Superior temporal gyrus (tissue), 1 donor: ENCODE results near the gene CDKN1A.
A peak's percentile ranks its signal among the peaks of the same experiment; 100 is the strongest.

Experiments
- DNase-seq: peaks from one replicate; pipeline ENCODE4 v3.0.0-alpha.2; 2016; ENCODE audit errors: extremely low spot score

The CDKN1A gene

DNA sequence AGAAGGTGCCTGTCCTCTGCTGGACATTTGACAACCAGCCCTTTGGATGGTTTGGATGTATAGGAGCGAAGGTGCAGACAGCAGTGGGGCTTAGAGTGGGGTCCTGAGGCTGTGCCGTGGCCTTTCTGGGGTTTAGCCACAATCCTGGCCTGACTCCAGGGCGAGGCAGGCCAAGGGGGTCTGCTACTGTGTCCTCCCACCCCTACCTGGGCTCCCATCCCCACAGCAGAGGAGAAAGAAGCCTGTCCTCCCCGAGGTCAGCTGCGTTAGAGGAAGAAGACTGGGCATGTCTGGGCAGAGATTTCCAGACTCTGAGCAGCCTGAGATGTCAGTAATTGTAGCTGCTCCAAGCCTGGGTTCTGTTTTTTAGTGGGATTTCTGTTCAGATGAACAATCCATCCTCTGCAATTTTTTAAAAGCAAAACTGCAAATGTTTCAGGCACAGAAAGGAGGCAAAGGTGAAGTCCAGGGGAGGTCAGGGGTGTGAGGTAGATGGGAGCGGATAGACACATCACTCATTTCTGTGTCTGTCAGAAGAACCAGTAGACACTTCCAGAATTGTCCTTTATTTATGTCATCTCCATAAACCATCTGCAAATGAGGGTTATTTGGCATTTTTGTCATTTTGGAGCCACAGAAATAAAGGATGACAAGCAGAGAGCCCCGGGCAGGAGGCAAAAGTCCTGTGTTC is 1.3 kb upstream of the CDKN1A start:
- DNase-seq = no peak

DNA sequence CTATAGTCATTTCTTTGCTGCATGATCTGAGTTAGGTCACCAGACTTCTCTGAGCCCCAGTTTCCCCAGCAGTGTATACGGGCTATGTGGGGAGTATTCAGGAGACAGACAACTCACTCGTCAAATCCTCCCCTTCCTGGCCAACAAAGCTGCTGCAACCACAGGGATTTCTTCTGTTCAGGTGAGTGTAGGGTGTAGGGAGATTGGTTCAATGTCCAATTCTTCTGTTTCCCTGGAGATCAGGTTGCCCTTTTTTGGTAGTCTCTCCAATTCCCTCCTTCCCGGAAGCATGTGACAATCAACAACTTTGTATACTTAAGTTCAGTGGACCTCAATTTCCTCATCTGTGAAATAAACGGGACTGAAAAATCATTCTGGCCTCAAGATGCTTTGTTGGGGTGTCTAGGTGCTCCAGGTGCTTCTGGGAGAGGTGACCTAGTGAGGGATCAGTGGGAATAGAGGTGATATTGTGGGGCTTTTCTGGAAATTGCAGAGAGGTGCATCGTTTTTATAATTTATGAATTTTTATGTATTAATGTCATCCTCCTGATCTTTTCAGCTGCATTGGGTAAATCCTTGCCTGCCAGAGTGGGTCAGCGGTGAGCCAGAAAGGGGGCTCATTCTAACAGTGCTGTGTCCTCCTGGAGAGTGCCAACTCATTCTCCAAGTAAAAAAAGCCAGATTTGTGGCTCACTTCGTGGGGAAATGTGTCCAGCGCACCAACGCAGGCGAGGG is 594 bp upstream of the CDKN1A start:
- peak; percentile 26 for DNase-seq

DNA sequence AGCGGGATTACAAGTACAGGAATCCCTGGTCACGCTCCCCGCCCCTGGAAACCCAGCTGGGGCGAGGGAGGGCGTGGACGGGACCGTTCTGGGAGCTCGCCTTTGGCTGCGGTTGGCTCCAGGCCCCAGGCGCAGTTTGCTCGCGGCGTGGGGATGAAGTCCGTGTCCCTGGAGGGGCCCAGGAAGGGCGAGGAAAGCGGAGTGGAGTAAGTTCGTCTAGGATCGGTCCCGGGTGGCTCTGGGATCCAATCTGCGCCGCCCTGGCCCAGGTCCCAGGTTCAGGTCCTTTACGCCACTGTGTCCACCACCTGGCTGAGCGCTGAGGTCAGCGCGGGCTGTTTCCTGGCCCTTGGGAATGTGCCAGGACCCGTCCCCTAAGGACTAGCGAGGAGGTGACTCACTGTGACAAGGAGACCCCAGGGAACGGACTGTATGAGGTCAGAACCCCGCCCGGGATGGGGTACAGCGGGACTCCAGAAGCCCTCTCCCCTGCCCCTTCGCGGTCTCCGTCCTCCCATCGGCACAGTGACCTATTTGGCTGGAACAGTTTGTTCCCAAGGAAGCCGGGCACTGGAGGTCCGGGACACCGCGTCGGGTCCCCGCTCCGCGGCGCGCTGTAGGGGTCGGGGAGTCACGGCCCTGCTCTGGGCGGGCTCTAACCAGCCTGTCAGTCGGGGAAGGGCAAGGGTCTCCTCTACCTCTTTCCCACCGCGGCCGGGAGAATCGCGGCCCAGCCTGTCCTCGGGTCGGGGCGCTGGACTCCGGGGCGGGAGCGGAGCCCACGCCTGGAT is 724 bp downstream of the CDKN1A start:
- DNase-seq = peak; percentile 18

DNA sequence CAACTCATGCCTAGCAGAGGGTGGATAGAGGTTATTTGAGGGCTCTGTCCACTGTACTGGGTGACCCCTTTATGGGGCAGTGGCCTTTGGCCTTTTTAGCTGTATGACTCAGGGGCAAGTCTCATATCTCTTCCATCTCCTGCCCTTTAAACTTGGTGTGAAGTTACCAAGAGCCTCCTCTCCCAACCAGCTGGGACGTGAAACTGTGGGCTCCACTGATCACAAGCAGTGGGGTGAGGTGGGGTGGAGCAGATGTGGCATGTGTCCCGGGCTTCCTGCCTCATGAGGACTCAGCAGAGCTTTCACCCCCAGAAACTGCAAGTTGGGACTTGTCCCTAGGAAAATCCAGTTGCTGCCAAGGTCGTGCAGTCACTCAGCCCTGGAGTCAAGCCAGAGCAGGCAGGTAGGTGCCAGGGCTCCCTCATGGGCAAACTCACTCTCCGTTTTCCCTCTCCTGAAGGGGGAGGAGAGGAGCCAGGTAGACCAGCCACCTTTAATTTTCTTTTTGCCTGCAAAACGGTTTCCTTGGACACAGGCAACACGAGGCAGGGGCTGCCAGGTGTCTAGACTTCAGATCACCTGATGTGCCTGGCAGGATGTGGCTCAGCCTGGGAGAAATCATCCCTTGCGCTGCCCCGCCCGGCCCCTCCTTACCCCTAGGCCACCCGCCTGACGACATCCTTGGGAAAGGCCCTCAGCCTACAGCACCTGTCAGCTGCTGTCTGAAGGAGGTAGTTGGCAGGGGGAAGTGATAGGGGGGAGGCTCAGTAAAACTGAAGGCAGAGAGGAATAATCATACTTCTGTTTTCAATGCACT is 4.0 kb downstream of the CDKN1A start:
- DNase-seq = no peak

DNA sequence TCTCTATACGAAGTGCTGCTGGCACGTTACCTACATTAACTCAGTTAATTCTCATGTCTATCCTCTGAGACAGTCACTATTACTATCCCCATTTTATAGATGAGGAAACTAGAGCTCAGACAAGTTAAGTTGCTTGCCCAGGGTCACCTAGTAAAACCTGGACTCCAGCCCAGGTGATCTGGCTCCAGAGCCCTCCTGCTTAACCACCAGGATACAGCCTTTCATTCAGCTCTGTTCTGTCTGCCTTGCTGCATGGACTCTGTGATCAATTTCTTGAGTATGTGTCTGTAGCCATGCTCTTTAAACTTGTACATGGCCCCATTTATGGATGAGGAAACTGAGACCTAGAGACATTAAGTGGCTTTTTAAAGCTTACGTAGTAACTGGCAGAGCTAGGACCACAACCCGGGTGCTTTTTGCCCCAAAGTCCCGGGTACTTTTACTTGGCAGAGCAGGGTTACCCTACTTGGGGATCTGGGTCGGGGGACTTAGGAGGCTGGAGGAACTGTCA is 4.7 kb downstream of the CDKN1A start:
- no peak for DNase-seq

DNA sequence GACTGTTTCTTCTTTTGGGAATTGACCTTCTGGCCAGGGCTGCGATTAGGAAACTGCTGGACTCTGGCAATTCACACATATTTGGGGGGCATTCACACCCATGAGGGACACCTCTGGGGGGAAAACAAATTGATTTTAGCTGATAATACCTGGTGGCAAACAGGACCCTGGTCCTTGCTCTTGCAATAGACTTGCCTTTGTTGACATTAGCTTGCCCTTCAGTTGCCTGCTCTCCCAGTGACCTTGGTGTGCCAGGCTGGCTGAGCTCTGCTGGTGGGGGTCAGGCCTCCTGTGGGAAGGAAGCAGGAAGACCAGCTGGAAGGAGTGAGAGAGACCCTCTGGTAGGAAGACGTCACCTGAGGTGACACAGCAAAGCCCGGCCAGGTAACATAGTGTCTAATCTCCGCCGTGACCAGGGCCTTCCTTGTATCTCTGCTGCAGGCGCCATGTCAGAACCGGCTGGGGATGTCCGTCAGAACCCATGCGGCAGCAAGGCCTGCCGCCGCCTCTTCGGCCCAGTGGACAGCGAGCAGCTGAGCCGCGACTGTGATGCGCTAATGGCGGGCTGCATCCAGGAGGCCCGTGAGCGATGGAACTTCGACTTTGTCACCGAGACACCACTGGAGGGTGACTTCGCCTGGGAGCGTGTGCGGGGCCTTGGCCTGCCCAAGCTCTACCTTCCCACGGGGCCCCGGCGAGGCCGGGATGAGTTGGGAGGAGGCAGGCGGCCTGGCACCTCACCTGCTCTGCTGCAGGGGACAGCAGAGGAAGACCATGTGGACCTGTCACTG is 5.3 kb downstream of the CDKN1A start:
- DNase-seq = no peak

DNA sequence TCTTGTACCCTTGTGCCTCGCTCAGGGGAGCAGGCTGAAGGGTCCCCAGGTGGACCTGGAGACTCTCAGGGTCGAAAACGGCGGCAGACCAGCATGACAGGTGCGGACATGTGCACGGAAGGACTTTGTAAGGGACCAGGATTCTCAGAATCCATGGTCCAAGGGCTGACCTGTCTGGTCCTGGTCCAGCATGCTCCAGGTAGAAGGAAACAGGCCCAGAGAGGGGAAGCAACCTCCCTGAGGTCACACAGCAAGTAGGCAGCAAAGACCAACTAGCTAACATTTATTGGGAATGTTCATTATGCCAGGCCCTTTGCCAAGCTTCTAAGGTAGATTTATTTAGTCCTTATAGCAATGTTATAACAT is 5.9 kb downstream of the CDKN1A start:
- DNase-seq = no peak

DNA sequence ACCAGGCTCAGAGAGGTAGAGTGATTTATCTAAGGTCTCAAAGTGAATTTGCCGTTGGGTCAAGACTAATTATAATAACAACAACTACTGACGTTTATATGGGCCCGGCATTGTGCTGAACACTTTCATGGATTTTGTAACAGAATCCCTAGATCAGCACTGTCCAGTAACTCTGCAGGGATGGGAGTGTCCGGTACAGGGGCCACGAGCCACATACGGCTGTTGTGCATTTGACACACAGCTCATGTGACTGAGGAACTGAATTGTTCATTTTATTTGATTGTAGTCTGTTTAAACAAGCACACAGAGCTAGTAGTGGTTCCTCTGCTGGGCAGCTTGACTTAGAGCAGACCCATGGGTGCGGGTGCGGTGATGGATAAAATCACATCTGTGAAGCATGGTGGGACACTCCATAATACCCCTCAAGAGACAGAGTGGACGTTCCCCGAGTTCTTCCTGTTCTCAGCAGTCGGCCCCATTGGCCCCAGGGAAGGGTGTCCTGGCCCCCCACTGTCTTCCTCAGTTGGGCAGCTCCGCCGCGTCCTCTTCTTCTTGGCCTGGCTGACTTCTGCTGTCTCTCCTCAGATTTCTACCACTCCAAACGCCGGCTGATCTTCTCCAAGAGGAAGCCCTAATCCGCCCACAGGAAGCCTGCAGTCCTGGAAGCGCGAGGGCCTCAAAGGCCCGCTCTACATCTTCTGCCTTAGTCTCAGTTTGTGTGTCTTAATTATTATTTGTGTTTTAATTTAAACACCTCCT is 6.8 kb downstream of the CDKN1A start:
- no peak for DNase-seq

DNA sequence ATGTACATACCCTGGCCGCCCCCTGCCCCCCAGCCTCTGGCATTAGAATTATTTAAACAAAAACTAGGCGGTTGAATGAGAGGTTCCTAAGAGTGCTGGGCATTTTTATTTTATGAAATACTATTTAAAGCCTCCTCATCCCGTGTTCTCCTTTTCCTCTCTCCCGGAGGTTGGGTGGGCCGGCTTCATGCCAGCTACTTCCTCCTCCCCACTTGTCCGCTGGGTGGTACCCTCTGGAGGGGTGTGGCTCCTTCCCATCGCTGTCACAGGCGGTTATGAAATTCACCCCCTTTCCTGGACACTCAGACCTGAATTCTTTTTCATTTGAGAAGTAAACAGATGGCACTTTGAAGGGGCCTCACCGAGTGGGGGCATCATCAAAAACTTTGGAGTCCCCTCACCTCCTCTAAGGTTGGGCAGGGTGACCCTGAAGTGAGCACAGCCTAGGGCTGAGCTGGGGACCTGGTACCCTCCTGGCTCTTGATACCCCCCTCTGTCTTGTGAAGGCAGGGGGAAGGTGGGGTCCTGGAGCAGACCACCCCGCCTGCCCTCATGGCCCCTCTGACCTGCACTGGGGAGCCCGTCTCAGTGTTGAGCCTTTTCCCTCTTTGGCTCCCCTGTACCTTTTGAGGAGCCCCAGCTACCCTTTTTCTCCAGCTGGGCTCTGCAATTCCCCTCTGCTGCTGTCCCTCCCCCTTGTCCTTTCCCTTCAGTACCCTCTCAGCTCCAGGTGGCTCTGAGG is 7.6 kb downstream of the CDKN1A start:
- DNase-seq = no peak

DNA sequence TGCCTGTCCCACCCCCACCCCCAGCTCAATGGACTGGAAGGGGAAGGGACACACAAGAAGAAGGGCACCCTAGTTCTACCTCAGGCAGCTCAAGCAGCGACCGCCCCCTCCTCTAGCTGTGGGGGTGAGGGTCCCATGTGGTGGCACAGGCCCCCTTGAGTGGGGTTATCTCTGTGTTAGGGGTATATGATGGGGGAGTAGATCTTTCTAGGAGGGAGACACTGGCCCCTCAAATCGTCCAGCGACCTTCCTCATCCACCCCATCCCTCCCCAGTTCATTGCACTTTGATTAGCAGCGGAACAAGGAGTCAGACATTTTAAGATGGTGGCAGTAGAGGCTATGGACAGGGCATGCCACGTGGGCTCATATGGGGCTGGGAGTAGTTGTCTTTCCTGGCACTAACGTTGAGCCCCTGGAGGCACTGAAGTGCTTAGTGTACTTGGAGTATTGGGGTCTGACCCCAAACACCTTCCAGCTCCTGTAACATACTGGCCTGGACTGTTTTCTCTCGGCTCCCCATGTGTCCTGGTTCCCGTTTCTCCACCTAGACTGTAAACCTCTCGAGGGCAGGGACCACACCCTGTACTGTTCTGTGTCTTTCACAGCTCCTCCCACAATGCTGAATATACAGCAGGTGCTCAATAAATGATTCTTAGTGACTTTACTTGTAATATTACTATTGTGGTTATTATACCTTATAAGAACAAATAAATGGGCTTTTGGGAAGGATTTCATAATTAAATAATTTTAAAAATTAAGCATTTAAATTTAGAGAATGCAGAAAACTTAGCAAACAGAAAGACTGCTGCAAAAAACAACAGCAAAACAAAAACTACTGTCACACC is 8.4 kb downstream of the CDKN1A start:
- no peak for DNase-seq

DNA sequence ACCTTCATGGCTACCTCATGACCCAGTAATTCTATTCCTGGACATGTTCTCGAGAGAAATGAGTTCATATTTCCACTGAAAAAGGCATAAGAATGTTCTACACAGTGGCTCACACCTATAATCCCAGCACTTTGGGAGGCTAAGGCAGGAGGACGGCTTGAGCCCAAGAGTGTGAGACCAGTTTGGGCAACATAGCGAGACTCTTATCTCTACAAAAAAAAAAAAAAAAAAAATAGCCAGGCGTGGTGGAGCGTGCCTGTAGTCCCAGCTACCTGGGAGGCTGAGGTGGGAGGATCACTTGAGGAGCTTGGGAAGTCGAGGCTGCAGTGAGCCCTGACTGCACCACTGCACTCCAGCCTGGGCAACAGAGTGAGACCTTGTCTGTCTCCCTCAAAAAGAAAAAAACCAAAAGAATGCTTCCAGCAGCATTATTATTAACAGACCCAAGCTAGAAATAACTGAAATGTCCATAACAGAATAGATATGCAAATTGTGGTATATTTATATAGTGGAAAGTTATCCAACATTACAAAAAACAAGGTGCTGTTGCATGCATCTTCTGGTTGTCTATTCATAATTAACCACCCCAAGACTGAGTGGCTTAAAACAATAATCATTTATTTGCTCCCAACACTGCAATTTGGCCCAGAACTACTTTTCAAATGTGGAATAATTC is 9.7 kb downstream of the CDKN1A start:
- DNase-seq = no peak

DNA sequence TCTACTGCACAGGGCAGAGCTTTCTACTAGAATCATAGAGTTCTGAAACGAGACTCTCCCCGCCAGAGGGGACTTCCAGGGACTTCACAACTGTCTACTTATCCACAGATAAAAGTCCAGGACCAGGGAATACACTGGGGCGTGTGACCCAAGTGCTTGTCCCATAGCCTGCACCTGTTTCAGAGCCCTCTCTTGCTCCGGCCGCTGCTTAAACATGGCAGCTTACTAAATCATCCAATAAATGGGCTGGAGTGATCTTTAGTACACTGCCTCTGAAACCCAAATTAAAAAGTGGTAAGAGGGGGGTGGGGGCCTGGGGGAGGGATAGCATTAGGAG is 10.2 kb downstream of the CDKN1A start:
- DNase-seq = no peak

DNA sequence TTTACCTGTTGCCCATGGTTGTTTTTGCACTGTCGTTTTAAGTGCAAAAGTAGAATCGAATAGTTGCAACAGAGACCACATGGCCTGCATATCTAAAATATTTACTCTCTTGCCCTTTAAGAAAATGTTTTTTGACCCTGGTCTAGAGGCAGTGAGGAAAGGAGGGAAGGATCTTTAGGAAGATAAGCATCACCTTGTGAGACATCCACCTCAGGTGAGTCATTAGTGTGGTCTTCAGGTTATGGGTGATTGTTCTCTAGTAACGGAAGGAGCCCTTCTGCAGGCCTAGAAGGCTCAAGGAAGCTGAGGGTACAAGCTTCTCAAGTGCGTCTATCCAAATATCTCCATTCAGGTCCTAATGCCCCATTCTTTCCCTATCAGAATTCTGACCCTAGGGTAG is 12.5 kb downstream of the CDKN1A start:
- no peak for DNase-seq

DNA sequence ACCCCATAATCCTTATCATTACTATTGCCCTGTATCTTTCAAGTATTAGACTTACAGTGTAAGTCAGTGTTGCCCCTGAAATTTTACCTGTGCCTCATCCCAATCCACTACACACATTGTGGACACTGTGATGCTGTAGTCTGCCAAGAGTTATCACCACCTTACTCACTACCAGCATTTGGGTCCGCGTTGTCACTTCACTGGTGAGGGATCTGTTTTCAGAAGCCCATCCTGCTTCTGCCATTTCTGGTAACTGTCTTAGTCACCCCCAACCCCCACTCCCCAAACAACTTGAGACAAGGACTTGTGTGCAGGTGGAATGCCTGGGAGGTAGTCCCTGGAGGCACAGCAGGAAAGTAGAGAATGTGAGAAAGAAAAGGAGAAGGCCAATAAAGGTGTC is 13.1 kb downstream of the CDKN1A start:
- no peak for DNase-seq

DNA sequence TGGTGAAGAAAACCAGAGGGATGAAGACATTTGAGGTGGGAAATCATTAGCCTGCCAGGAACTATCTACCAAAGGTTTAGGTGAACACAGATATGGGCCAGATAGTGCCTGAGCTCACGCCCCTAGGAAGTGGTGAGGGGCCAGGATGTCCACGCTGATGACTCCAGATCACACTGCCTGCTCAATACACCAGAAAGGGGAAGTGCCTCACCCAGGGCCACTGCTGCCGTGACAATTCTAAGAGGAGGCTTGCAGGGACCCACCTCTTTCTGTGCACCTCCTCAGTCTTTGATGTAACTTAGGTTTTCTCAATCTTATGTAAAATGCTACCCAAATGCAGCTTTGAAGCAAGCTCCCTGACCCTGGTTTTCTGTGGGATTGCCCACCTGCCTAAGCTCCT is 13.7 kb downstream of the CDKN1A start:
- DNase-seq = no peak

DNA sequence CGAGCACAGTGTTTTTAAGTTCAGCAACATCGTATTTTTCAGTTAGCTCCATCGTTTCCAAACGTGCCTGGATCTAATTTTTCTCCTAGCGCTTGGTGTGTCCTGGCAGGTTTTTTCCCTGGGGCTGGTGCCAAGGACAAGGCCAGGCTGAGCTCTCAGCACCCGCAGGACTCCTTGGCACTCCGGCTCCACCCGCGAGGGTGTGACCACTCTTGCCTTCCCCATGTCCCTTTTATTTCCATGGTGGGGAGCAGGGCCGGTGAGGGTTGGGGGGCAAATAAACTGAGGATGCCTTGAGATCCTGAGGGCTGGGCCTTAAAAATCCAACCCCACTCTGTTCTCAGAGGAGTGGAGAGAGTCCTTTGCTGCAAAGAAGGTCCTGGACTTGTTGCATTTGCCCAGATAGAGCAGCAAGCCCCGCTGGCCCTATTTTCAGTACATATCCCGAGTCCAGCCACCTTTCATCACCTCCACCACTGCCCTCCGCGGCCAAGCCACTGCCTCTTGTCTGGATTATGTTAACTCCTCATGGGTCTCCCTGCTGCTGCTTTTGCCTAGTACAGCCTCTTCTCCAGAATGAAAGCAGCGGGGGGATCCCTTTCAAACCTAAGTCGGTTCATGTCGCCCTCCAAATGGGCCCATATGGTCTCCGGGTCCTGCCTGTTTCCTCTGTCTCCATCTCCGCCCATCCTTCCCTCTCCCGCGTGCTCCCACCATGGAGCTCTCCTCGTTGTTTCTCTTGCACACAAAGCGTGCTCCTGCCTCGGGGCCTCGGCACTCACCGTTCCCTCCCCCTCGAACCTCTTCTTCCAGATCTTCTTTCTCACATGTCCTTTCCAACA is 14.6 kb downstream of the CDKN1A start:
- no peak for DNase-seq

DNA sequence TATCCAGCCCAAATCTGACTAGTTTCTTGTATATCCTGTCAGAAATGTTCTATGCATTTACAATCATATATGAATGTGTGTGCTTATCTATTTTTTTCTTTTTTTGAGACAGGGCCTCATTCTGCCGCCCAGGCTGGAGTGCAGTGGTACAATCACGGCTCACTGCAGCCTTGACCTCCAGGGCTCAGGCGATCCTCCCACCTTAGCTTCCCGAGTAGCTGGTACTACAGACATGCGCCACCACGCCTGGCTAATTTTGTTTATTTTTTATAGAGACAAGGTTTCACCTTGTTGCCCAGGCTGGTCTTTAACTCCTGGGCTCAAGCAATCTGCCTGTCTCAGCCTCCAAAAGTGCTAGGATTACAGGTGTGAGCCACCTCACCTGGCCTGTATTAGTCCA is 16.1 kb downstream of the CDKN1A start:
- DNase-seq = no peak
